GM18870 (cell line): ENCODE results near the gene MYL7.

Source experiments
- ATAC-seq: cut with Tn5 transposase; IDR thresholded peaks from one replicate; pipeline ENCODE4 v1.9.1; 2021; ENCODE audit warnings: moderate library complexity; ENCODE audit not compliant: unreplicated experiment

MYL7 gene

DNA sequence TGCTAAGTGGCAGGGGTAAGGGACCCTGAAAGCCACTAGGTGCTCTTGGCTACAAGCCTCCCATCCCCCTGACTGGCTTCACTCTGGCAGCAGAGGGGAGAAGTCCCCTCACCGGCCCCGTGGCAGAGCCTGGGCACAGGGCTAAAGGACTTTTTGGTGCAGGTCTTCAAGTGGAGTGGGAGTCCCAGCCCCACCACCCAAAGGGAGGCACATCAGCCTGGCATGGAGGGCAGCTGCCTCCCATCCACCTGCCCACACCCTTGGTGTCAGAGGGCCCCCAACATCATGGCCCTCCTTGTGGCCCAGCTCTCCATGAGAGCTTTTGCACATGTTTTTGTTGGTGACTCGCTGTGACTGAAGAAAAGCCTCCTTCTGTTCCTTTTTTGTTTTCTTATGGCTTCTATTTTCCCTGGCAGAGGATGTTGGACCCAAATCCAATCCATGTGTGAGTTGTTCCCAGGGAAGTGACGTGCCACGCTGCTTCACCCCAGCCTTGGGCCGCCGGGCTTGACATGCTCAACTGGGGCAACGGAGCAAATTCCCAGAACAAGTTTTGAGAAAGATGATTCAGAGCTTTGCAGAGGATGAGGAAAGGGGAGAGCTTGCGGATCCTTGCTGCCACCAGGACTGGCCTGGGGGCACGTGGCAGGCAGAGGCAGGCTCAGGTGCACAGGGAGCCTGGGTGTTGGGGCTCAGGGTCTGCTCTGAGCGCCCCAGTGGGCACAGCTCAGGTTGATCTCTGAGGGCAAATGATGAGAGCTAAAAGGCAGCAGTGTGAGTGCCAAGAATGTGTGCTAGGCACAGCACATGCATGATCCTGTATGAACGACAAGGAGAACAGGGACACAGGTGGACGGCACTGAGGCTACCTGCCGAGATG lies 38.9 kb downstream of the MYL7 start:
- no peak for ATAC-seq

DNA sequence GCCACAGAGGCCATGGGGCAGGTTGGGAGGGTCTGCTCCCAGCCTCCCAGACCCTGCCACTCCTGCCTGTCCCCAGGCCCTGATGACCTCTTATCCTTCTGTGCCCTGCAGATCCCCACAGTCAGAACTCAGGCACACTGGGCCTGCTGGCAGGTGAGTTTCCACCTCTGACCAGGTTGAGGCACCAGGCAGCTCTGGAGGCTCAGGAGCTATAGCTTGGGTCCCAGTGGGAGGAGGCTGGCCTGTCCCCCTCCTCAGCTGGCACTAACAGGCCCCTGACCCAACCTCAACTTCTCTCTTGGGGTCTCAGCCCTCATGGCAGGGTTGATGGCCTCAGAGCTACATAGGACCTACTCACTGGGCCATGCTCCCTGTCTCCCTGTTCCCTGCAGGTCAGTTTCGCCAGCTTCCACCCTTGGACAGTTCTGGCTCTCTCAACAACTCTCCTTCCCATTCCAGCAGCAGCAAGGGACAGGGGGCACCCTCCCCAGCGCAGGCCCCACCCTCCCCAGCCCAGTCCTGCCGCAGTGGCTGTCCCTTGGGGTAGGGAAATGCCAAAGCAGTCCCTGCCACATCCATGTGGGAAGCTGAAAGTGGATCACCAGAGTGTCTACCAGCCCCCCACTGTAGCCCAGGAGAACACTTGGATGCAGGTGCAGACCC lies 39.7 kb downstream of the MYL7 start:
- no peak for ATAC-seq

DNA sequence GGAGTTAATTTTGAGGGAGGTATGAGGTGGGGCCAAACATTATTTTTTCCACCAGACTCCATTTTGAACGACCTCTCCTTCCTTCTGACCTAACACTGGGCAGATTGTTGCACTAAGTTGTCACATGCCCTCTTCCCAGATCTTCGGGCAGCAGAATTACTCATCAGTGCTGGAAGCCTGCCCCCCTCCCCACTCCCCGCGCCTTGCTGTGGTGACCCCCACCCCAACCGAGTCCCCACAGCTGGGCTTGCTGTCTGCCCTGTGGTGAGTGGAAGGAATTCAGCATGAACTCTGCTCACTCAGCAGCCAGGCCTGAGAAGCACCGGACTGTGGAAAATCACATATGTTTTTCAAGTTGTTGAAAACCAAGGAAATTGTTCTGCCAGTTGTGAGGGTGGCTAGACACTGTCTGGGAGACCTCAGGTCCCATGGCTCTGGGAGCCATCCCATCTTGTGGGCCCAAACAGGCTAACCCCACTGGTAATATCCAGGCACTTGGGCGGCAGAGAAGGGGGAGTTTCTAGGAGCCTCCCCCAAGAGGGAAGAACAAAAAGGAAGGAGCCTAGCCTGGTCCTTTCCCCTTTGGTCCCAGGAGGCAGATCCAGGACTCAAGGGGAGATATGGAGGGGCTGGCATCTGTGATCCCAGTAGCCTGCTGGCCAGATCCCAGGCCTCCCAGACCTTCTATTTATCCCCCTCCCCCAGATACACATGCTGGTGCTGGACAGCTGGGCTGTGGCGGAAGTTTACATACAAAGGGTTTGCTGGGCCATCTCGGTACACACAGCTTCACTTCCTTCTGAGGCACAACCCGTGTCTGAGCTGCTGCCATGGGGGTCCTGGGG lies 40.5 kb downstream of the MYL7 start:
- no peak for ATAC-seq

DNA sequence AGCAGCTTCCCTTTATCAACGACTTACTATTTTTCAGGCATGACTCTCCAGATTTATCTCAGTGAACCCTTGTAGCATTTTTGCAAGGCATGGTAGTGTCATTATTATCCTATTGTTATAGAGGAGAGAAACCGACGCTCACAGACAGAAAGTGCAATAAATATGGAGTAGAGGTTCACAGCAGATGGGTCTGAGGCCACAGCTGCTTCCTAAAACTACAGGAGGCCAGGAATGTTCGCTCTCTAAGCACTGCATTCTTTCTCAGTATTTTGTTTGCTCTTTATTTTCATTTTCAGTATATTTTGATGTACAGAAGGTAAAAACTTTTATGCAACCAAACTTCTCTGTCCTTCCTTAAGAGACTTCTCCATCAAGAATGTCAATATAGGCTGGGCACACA lies 41.5 kb downstream of the MYL7 start:
- ATAC-seq, result no peak

DNA sequence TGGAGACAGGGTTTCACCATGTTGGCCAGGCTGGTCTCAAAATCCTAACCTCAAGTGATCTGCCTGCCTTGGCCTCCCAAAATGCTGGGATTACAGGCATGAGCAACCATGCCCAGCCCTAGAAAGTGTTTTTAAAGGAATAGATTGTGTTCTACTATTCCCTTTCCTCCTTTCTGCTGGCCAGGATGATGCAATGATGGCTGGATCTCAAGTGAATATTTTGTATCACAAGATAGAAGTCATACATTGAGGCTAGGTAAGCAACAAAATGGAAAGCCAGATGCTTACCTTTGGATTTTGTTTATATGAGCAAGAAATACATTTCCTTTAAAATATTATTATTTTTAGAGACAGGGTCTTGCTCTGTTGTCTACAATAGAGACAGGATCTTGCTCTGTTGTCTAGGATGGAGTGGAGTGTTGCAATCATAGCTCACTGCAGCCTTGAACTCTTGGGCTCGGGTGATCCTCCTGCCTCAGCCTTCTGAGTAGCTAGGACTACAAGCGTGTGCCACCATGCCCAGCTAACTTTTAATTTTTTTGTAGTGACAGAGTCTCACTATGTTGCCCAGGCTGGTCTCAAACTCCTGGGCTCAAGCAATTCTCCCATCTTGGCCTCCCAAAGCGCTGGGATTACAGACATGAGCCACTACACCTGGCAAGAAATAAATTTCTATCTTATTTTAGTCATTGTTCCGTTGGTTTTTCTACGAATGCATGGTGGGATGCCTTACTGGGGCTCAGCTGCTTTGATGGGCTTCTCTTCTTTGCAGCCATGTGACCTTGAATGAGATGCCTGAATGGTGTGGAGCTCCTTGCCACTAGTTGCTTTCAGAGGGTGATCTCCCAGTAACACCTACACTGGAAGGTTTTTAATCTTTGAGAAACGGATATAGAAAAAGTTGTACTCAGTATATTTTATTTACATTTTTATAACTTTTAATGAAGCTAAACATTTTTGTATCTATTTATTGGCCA lies 42.8 kb downstream of the MYL7 start:
- no peak for ATAC-seq

DNA sequence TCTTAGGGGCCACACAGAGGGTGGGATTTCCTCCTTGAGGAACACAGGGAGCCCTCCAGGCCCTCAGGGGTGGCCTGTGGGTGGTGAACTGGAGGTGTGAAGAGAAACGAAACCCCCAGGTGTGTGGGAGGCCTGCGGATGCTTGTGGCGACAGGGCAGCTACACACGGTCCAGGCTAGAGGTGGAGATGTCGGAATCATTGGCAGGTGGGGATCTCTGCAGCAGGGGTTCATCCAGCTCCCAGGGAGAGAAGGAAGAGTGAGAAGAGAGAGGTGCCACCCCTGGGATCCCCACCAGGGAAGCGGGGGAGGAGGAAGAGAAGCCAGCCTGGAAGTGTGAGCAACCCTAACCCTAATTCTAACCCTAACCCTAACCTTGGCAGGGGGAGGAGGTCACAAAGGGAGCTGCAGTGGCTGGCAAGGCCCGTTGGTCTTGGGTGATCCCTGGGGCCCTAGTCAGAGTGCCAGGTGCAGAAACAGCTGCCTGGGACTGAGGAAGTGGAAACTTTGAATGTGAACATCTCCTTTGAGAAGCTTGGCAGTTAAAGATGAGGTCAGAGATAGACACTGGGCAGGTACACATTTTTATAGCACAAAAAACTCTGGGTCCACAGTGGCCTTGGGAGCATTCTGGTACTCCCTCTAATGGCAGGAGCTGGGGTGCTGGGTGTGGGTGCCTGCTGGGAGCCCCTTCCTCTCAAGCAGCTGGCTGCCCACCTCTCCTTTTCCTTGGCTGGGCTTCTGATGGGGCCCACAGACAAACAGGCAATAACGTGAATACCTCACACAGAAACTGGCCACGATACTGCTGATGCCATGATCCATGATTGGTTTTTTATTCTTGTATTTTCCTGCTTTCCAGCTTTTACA lies 43.8 kb downstream of the MYL7 start:
- ATAC-seq, result no peak

DNA sequence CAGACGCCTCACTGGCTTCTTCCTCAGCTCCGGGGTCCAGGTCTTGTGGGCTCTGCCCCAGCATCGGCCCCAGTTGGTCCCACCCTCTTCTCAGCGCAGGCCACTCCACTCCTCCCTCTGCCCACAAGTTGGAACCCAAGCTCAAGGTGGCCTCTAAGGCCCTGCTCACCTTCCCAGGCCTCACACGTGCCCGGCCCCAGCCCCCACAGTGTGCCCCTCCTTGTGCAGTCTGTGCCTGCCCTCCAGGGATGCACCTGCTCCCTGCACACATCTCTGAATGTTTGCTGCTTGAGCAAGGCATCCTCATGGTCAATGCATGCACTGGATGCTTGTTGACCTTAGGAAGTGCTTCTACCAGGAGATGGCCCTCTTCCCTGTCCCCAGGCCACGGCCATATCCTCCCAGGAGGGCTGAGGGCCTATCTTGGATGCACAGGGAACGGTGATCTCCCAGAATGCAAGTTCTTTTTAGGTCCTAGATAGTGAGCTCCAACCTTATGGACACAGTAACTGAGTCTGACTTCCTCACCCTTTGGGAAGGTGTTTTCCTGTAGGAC lies 44.7 kb downstream of the MYL7 start:
- ATAC-seq, result no peak

DNA sequence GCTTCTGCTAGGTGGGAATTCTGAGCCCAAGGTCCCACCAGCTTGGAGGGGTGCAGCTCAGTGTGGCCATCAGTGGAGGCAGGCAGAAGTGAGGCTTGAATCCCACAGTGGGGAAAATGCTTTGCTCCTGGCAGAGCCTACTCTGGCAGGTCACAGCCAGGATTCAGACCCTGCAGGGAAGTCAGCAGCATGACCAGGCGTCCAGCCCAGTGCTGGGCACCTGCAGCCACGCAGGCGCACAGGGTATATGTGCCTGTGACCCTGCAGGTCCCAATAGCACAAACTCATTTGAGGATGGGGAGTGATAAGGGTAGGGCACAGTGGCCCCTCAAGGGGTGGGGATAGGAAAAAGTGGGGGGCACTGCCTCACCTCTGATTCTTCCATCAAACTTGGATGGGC lies 45.4 kb downstream of the MYL7 start:
- no peak for ATAC-seq

DNA sequence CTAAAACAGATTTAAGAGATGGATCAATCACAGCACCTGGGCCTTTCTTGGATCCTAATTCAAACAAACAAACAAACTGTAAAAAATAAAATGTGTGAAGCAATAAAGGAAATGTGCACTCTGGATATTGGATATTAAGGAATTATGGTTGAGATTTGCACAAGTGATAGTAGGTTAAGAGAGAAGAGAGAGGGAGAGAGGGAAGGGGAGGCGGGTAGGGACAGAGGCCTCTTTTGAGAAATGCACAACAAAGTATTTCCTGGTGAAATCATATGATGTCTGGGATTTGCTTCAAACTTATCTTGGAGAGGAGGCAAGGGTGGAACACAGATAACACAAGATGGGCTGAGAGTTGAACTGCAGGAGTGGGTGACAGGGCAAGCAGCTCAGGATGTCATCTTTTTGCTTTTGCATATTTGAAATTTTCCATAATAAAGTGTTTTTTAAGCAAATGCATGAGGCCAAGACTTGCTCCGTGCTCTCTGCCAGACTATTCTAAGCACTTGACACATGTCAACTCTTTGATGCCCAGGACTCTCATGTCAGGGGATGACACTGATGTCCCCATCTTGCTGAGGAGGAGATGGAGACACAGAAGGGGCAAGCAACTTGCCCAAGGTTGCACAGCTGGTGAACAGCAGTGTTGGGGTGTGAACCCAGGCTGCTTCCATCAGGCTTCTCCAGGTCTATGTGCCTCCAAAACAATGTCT lies 46.1 kb downstream of the MYL7 start:
- no peak for ATAC-seq

DNA sequence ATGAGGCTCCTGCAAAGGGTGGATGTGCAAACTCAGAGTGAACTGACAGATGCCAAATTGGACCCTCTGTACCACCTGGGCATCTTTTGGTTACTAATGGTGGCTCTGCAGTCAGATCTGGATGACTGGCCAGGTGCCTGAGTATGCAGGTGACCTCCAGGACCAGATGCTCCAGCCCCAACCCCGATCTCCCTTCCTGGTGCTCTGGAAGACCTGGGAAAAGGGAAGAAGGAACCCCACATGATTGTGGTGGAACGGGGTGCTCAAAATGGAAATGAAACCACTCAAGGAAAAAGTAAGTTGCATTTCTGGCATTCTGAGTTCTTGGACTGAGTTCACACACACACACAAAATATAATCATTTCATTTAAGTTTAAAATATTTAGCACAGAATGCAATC lies 46.8 kb downstream of the MYL7 start:
- ATAC-seq, result no peak

DNA sequence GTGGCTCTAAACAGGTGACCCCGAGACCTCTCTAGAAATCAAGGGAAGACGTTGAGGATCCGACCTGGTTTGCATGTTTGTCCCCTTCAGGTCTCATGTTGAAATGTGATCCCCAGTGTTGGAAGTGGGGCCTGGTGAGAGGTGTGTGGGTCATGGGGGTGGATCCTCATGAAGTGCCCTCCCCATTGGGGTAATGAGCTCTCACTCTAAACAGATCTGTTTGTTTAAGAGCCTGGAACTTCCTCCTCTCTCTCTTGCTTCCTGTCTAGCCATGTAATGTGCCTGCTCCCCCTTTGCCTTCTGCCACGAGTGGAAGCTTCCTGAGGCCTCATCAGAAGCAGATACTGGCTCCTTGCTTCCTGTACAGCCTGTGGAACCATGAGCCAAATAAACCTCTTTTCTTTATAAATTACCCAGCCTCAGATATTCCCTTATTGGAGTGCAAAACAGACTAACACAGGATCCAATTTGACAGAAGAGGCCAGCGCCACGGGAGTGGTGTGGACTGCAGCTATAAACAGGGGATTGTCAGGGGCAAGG lies 48.0 kb downstream of the MYL7 start:
- no peak for ATAC-seq
